OCI-LY3 (cell line): Measurements from ENCODE around the gene EIF4A3.

Experiments used
- H2AFZ ChIP-seq: fragments of 200-600, 300-600 bp; shearing (Covaris generic); 2 replicates; pipeline ENCODE4 v1.6.0; 2014; ENCODE audit warnings: antibody characterized with exemption, low read depth, low read length
- H3K27ac ChIP-seq: fragments of 200-600, 300-600 bp; sonication (generic); 2 replicates; pipeline ENCODE4 v1.5.1; 2014; ENCODE audit warnings: mild to moderate bottlenecking, low read length, moderate library complexity, mixed read lengths
- H3K27me3 ChIP-seq: fragments of 200-600, 300-600 bp; sonication (generic); 2 replicates; pipeline ENCODE4 v1.6.1; 2014; ENCODE audit warnings: low read depth, low read length, mixed read lengths
- H3K36me3 ChIP-seq: fragments of 200-600, 300-600 bp; sonication (generic); replicated peaks from 2 replicates; pipeline ENCODE3; 2014; ENCODE audit warnings: low read depth, low read length, mixed read lengths
- H3K4me1 ChIP-seq: fragments of 300-600, 200-600 bp; sonication (generic); 2 replicates; pipeline ENCODE4 v1.6.1; 2014; ENCODE audit warnings: low read length, mixed read lengths
- H3K4me2 ChIP-seq: fragments of 200-600, 300-600 bp; sonication (generic); 2 replicates; pipeline ENCODE4 v1.6.1; 2014; ENCODE audit warnings: low read length, mixed read lengths
- H3K4me3 ChIP-seq: fragments of 300-600, 200-600 bp; sonication (generic); 2 replicates; pipeline ENCODE4 v1.5.1; 2014; ENCODE audit warnings: antibody characterized with exemption, mild to moderate bottlenecking, low read length, moderate library complexity
- H3K79me2 ChIP-seq: fragments of 300-600, 200-600 bp; shearing (Covaris generic); 2 replicates; pipeline ENCODE4 v1.6.1; 2014; ENCODE audit warnings: mild to moderate bottlenecking, low read length, mixed read lengths
- H3K9ac ChIP-seq: fragments of 300-600, 200-600 bp; shearing (Covaris generic); 2 replicates; pipeline ENCODE4 v1.6.0; 2014; ENCODE audit warnings: mild to moderate bottlenecking, low read length, moderate library complexity
- H3K9me3 ChIP-seq: fragments of 200-600, 300-600 bp; shearing (Covaris generic); 2 replicates; pipeline ENCODE4 v1.6.1; 2014; ENCODE audit warnings: low read length, mixed read lengths; ENCODE audit not compliant: insufficient read depth
- H4K20me1 ChIP-seq: fragments of 200-600, 300-600 bp; sonication (generic); 2 replicates; pipeline ENCODE4 v1.6.1; 2016; ENCODE audit warnings: low read length, mixed read lengths; ENCODE audit not compliant: insufficient read depth
- EZH2phosphoT487 ChIP-seq: fragments of 200-600 bp; shearing (Covaris generic); IDR thresholded peaks from 2 replicates; pipeline ENCODE4 v1.6.1; 2018; ENCODE audit warnings: antibody characterized with exemption, mixed run types, low read depth
- TF ChIP-seq, protein P1 (sequence below): fragments of 200-600, 300-600 bp; sonication (generic); IDR thresholded peaks from 2 replicates; pipeline ENCODE4 v1.5.1; 2014; ENCODE audit warnings: antibody characterized with exemption, low read length, low read depth

Gene EIF4A3

DNA sequence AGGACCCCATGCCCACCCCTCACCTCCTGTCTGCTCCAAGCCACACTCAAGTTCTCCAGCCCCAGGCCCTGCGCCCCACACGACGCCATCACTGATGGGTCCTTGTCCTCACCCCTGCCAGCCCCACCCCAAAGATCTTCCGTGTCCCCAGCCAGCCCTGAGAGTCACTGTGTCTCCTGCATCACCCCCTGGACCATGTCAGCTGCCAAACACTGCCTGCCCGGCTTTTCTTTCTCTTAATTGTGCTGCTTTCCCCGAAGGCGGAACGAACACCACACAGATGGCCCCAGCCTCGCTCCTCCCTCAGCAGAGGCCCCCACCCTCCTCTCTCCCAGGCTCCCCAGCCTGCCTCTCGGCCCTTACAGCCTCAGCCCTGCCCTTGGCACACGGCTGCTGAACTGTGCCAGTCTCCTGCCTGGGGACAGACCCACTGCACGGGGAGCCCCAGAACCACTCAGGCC is 50.3 kb downstream of the EIF4A3 start:
- Histone ChIP-seq H3K27me3 (no peaks in the 10 kb centered on the region), H3K9me3 (no peaks in the 10 kb centered on the region)

DNA sequence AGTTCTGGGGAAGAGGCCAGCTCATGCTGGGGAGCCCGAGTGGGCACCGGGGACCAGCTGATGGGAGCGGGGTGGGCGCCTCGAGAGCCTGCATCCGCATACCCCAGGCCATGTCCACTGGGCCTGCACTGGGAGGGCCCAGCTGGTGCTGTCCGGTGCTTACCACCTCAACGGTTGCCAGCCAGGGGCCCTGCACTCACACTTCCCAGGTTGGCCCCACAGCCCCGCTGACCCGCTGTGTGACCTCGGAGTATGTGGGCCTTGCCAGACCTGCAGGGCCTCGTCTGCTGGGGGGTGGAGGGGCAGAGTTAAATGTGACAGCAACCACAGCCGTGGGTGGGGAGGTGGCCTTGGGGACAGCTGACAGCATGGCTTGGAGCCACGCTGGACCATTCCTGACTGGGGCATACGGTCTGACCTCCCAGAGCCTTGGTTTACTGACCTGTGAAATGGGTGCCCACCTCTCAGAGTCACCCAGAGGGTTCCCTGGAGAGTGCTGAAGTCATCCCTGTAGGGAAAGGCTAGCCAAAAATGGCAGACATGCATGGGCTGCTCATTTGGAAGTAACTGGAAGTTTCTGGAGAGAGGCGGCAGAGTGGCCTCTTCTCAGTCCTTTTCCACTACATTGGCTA is 51.0 kb downstream of the EIF4A3 start:
- no peak overlapping the region for H3K4me2 ChIP-seq
- no peaks in the 10 kb centered on the region for H3K9me3 ChIP-seq
- no peak overlapping the region for H3K9ac ChIP-seq
- no peak for TF ChIP-seq EZH2phosphoT487
- TF ChIP-seq, protein P1, sequence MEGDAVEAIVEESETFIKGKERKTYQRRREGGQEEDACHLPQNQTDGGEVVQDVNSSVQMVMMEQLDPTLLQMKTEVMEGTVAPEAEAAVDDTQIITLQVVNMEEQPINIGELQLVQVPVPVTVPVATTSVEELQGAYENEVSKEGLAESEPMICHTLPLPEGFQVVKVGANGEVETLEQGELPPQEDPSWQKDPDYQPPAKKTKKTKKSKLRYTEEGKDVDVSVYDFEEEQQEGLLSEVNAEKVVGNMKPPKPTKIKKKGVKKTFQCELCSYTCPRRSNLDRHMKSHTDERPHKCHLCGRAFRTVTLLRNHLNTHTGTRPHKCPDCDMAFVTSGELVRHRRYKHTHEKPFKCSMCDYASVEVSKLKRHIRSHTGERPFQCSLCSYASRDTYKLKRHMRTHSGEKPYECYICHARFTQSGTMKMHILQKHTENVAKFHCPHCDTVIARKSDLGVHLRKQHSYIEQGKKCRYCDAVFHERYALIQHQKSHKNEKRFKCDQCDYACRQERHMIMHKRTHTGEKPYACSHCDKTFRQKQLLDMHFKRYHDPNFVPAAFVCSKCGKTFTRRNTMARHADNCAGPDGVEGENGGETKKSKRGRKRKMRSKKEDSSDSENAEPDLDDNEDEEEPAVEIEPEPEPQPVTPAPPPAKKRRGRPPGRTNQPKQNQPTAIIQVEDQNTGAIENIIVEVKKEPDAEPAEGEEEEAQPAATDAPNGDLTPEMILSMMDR, result no peak
- H3K4me3 ChIP-seq, result no peak overlapping the region
- no peaks in the 10 kb centered on the region for H3K36me3 ChIP-seq
- no peak overlapping the region for H3K27ac ChIP-seq
- H3K4me1 ChIP-seq, result peaks cover 10% of the 10 kb centered on the region
- no peak overlapping the region for H2AFZ ChIP-seq
- no peaks in the 10 kb centered on the region for H3K27me3 ChIP-seq
- no peaks in the 10 kb centered on the region for H3K79me2 ChIP-seq
- H4K20me1 ChIP-seq, result no peaks in the 10 kb centered on the region

More for the DNA sequence above, 50.3 kb downstream of the EIF4A3 start:
- Histone ChIP-seq H3K9ac (no peak overlapping the region), H3K4me1 (peaks cover 10% of the 10 kb centered on the region), H3K4me3 (no peak overlapping the region), H3K36me3 (no peaks in the 10 kb centered on the region), H3K27ac (no peak overlapping the region), H2AFZ (no peak overlapping the region), H3K4me2 (no peak overlapping the region), H4K20me1 (no peaks in the 10 kb centered on the region), H3K79me2 (peaks cover under 1% of the 10 kb centered on the region; the same call in 1 of the 2 replicates)
- TF ChIP-seq EZH2phosphoT487, result no peak
- TF ChIP-seq, protein P1, result no peak

DNA sequence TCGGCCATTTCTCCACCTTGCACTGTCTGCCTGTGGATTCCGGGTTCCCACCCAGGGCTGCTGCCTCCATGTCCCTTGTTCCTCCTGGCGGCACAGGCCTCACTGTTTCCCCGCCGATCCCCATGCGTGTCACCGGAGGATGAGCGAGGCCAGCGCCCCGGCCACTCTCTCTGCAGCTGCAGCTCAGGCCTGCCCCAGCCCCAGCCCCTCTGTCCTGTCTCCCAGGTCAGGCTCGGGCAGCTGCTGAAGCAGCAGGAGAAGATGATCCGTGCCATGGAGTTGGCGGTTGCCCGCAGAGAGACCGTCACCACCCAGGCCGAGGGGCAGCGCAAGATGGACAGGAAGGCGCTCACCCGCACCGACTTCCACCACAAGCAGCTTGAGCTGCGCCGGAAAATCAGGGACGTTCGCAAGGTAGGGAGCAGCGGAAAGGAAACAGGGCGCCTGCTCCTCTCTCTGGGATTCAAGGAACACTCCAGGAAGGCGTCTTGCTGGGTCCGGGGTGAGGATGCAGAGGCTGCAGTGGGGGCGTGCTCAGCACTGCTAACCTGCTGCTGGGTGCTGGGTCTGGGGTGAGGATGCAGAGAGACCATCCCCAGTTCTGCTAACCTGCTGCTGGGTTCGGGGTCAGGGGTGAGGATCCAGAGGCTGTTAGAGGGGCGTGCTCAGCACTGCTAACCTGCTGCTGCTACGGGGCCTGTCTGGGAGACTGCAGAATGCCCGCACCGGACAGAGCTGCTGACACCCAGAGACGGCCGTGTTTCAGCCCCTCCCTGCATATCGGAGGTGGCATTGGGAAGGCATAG is 51.7 kb downstream of the EIF4A3 start:
- H3K4me2 ChIP-seq, result no peak overlapping the region
- no peak overlapping the region for H3K9ac ChIP-seq
- no peaks in the 10 kb centered on the region for H3K79me2 ChIP-seq
- no peak for TF ChIP-seq EZH2phosphoT487
- TF ChIP-seq, protein P1, result no peak
- no peaks in the 10 kb centered on the region for H3K36me3 ChIP-seq
- no peak overlapping the region for H2AFZ ChIP-seq
- no peak overlapping the region for H3K27ac ChIP-seq
- H3K4me3 ChIP-seq, result no peak overlapping the region
- H4K20me1 ChIP-seq, result no peaks in the 10 kb centered on the region
- H3K9me3 ChIP-seq, result no peaks in the 10 kb centered on the region
- H3K4me1 ChIP-seq, result peaks cover 4% of the 10 kb centered on the region
- H3K27me3 ChIP-seq, result no peaks in the 10 kb centered on the region

DNA sequence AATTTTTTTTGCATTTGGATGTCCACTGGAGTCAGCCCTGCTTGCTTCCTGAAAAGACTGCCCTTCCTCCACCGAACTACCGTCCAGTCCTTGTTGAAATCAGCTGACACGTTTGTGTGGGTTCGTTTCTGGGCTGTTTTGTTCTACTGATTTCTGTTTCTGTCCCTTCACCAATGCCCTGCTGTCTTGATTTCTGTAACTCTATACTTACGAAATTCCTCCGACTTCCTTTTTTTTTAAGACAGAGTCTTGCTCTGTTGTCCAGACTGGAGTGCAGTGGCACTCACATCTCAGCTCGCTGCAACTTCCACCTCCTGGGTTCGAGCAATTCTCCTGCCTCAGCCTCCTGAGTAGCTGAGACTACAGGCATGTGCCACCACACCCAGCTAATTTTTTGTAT is 54.0 kb downstream of the EIF4A3 start:
- no peak for TF ChIP-seq EZH2phosphoT487
- TF ChIP-seq, protein P1, result no peak
- Histone ChIP-seq H3K79me2 (no peaks in the 10 kb centered on the region), H3K9ac (no peak overlapping the region)

More for the DNA sequence above, 54.0 kb downstream of the EIF4A3 start:
- Histone ChIP-seq H3K4me3 (no peak overlapping the region), H3K27ac (no peak overlapping the region), H3K4me1 (no peaks in the 10 kb centered on the region), H3K27me3 (no peaks in the 10 kb centered on the region), H3K36me3 (no peaks in the 10 kb centered on the region), H3K4me2 (no peak overlapping the region), H4K20me1 (no peaks in the 10 kb centered on the region), H3K9me3 (no peaks in the 10 kb centered on the region), H2AFZ (no peak overlapping the region)
